A673 (cell line): ENCODE results near the gene HOXA9. TPM values are rescaled to one million over a fixed set of nuclear protein-coding genes. Genes with fewer than 3 reads are reported as not detected.

Experiments
- BruUV-seq: library from RNA; stranded (reverse); fragments of 400-500 nt; replicated peaks from 2 replicates; lab custom pipeline; 2021; lab: Mats Ljungman, UMichigan
- CTCF ChIA-PET: fragments of 300-600 bp; sonication (Branson Sonifier 250); formaldehyde crosslinking; loops from one replicate; lab custom pipeline; 2022; ENCODE audit warnings: antibody characterized with exemption; lab: Charles Lee
- POLR2A ChIA-PET: fragments of 300-600 bp; sonication (Branson Sonifier 250); formaldehyde crosslinking; loops from one replicate; lab custom pipeline; 2022; ENCODE audit warnings: antibody characterized with exemption; ENCODE audit not compliant: low non-redundant PET; lab: Charles Lee
- DNase-seq: peaks from one replicate; pipeline ENCODE4 v3.0.0-alpha.2; 2015; ENCODE audit warnings: low spot score
- H3K27ac ChIP-seq: fragments of 200-600 bp; sonication (generic); 2 replicates; pipeline ENCODE4 v1.5.1; 2016; ENCODE audit warnings: mixed run types, low read depth, mild to moderate bottlenecking, mixed read lengths, antibody characterized with exemption, low read length; ENCODE audit not compliant: poor library complexity, severe bottlenecking
- H3K27me3 ChIP-seq: fragments of 200-600 bp; sonication (generic); replicated peaks from 2 replicates; pipeline ENCODE4 v1.6.1; 2017; ENCODE audit warnings: mixed run types, low read depth, mild to moderate bottlenecking, mixed read lengths, antibody characterized with exemption, low read length; ENCODE audit not compliant: insufficient read depth, poor library complexity
- H3K36me3 ChIP-seq: fragments of 200-600 bp; sonication (generic); 2 replicates; pipeline ENCODE4 v1.6.1; 2016; ENCODE audit warnings: mixed run types, mild to moderate bottlenecking, mixed read lengths, antibody characterized with exemption, low read length; ENCODE audit not compliant: insufficient read depth, poor library complexity, severe bottlenecking
- H3K4me1 ChIP-seq: fragments of 200-600 bp; sonication (generic); 2 replicates; pipeline ENCODE4 v1.6.1; 2017; ENCODE audit warnings: mixed run types, mild to moderate bottlenecking, mixed read lengths, antibody characterized with exemption, low read length; ENCODE audit not compliant: insufficient read depth, poor library complexity, severe bottlenecking
- H3K4me3 ChIP-seq: fragments of 200-600 bp; sonication (generic); 2 replicates; pipeline ENCODE4 v1.5.1; 2016; ENCODE audit warnings: low read depth, mixed run types, mild to moderate bottlenecking, mixed read lengths, low read length; ENCODE audit not compliant: poor library complexity, severe bottlenecking
- H3K9me3 ChIP-seq: fragments of 200-600 bp; sonication (generic); 2 replicates; pipeline ENCODE4 v1.6.1; 2016; ENCODE audit warnings: mixed run types, low read depth, mild to moderate bottlenecking, mixed read lengths, antibody characterized with exemption, low read length; ENCODE audit not compliant: poor library complexity, severe bottlenecking
- EZH2 ChIP-seq: fragments of 200-600 bp; sonication (generic); IDR thresholded peaks from 2 replicates; pipeline ENCODE4 v1.6.1; 2017; ENCODE audit warnings: borderline replicate concordance, low read depth, mild to moderate bottlenecking, mixed read lengths, antibody characterized with exemption, low read length; ENCODE audit not compliant: poor library complexity, severe bottlenecking
- intact Hi-C: fragments of 100-400 bp; cut with micrococcal nuclease; formaldehyde crosslinking; loops from one replicate; pipeline ENCODE4 v1.10.0; 2022; ENCODE audit not compliant: unreplicated experiment
- total RNA-seq: library from RNA; stranded (reverse); gene quantifications from 2 replicates; pipeline ENCODE4 v1.2.3, GENCODE V29; 2021
- TF ChIP-seq, protein P1 (sequence below): fragments of 300-800, 200-600 bp; sonication (generic); conservative IDR thresholded peaks from 2 replicates; pipeline ENCODE4 v1.5.1; 2017; ENCODE audit warnings: low read depth, mild to moderate bottlenecking, antibody characterized with exemption, low read length, moderate library complexity, mixed read lengths

Gene HOXA9
- total RNA-seq, 1 experiment from 2014 or later = not detected

DNA sequence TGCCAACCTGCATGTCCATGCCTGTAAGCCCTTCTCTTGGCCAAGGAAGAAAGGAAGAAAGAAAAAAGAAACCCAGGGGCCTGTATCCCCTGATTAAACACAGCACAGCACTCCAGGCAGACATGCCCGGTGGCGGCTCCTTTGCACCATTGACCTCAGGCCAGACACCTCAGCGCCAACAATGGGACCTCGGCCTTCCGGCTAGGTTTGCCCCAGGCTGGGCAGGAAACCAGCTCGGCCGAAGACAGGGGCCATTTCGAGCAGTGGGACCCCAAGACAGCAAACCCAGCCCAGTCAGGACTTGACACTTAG lies 5.9 kb upstream of the HOXA9 start:
- TF ChIP-seq, protein P1, sequence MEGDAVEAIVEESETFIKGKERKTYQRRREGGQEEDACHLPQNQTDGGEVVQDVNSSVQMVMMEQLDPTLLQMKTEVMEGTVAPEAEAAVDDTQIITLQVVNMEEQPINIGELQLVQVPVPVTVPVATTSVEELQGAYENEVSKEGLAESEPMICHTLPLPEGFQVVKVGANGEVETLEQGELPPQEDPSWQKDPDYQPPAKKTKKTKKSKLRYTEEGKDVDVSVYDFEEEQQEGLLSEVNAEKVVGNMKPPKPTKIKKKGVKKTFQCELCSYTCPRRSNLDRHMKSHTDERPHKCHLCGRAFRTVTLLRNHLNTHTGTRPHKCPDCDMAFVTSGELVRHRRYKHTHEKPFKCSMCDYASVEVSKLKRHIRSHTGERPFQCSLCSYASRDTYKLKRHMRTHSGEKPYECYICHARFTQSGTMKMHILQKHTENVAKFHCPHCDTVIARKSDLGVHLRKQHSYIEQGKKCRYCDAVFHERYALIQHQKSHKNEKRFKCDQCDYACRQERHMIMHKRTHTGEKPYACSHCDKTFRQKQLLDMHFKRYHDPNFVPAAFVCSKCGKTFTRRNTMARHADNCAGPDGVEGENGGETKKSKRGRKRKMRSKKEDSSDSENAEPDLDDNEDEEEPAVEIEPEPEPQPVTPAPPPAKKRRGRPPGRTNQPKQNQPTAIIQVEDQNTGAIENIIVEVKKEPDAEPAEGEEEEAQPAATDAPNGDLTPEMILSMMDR = no peak
- TF ChIP-seq EZH2 = no peak
- intact Hi-C loops = no loop called here
- Histone ChIP-seq H3K27ac (no peak overlapping the region), H3K27me3 (peaks cover 85% of the 10 kb centered on the region), H3K9me3 (no peaks in the 10 kb centered on the region), H3K4me3 (no peak overlapping the region), H3K4me1 (peaks cover 7% of the 10 kb centered on the region), H3K36me3 (no peaks in the 10 kb centered on the region)
- BruUV-seq = no TSS peak
- ChIA-PET POLR2A (no interaction called here), CTCF (no interaction called here)
- DNase-seq = no peak

DNA sequence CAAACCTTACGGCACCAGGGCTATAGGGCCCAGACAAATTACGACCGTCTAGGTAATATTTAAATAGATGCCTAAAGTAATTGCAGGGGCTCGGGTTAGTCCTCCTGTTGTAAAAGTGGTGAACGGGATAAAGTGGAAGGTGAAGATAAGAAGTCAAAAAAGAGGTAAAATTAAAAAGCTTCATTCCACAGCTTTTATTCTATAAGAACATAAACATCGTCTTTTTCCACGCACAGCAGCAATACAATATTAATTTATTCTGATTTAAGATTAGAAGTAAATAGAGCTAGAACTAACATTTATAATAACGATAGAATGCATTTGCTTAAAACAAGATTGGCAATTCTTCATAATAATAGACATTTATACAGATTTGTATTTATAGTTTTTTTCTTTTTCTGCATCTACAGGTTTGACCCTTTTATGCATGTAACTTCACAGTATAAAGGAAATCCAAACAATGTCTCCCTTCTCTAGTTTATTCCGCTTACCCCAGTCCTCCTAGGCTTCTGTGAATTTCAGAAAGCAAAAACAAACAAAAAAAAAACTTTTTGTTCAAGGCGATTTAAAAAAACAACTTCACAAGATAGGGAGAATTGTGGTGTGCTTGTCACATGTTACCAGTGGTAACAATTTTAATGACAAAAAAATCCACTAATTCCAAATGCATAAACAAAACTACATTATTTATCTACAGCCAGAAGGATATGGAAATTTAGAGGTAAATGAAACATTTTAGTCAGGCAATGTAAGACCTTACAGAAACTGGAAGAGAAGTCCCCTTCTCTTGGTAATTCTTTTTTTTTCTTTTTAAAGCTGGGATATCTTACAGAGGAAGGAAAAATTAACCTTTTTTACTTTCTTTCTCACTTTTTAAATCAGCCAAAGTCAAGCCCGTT lies 5.3 kb upstream of the HOXA9 start:
- TF ChIP-seq, protein P1 = no peak
- no peak for TF ChIP-seq EZH2
- Histone ChIP-seq H3K36me3 (no peaks in the 10 kb centered on the region), H3K9me3 (no peaks in the 10 kb centered on the region), H3K4me3 (no peak overlapping the region), H3K4me1 (peaks cover 7% of the 10 kb centered on the region), H3K27ac (no peak overlapping the region), H3K27me3 (peaks cover 88% of the 10 kb centered on the region)
- ChIA-PET POLR2A (no interaction called here), CTCF (no interaction called here)
- BruUV-seq = no TSS peak
- no peak for DNase-seq
- intact Hi-C loops = no loop called here

DNA sequence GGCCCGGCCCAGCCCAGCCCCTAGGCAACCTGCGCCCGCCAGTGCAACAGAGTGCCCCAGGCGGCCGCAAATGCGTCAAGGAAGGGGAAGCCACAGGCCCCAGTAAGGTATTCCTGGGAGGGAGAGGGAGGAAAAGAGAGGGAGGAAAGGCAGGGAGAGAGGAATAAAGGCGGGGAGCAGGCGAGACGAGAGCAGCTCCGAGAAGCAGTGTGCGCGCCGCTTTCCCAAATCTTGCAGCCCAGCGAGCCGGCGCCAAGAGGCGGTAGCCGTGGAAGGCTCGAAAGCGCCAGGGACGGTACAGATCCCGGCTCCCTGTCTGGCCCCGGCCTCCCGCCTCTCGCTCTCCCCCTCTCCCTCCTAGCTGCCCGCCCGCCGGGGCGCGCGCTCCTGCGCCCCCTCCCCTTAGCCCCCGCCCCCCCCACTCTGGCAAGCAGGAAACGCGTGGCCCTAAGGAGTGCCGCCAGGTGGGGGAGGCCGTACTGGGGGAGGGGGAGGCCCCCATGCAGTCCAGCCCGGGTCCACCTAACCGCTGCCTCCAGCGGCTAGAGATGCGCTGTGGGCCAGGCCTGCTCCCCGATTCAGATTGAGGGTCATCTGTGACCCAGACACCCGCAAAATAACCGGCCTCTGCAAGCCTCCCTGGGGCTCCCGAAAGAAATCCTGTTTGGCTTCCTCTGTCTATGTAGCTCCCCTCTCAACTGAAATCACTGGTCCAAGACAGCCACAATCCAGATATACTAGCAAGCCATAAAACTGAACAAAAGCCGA lies 4.5 kb upstream of the HOXA9 start:
- Histone ChIP-seq H3K9me3 (no peaks in the 10 kb centered on the region), H3K4me3 (no peak overlapping the region), H3K36me3 (no peaks in the 10 kb centered on the region), H3K27me3 (peaks cover 88% of the 10 kb centered on the region), H3K27ac (no peak overlapping the region), H3K4me1 (peaks cover 7% of the 10 kb centered on the region)
- CTCF ChIA-PET = no interaction called here
- POLR2A ChIA-PET = no interaction called here
- DNase-seq = no peak
- BruUV-seq = no TSS peak
- intact Hi-C loops = loop anchor here (10.0 kb wide), 1 partner anchor 1275 kb away; no protein-coding TSS in a partner anchor
- TF ChIP-seq, protein P1 = no peak
- no peak for TF ChIP-seq EZH2
